ENCODE results near the gene SAMD1. TPM values are rescaled to one million over a fixed set of nuclear protein-coding genes. Genes with fewer than 3 reads are reported as not detected.

Gene SAMD1
- total RNA-seq, 2 experiments from 2014 or later: 29.4 to 30.1 TPM

- Histone ChIP-seq H3K27ac (ENCODE audit: low read depth in 1 of 2, low read length in 2 of 2) (peak overlapping the region in 1 of 2 donors; percentile 72), H3K27me3 (ENCODE audit: control insufficient read depth in 1 of 2, insufficient read depth in 2 of 2, low read length in 2 of 2) (no peaks in the 10 kb centered on the region), H3K9me3 (ENCODE audit: control insufficient read depth in 1 of 2, insufficient read depth in 1 of 2, low read length in 2 of 2) (no peaks in the 10 kb centered on the region), H3K36me3 (ENCODE audit: insufficient read depth, low read length) (no peaks in the 10 kb centered on the region), H3K4me1 (ENCODE audit: insufficient read depth, low read length) (peaks cover 23% of the 10 kb centered on the region), H3K4me3 (ENCODE audit: low read length) (no peak overlapping the region)
- DNase-seq (no peak), ATAC-seq (ENCODE audit: poor library complexity) (no peak)
- POLR2A ChIA-PET: interaction anchor here (1.0 to 3.0 kb wide), 4 partner anchors 9 to 54 kb away, joined by 3 to 33 read pairs (median 6); partner anchors contain the start of genes ASF1B and IL27RA
- no peaks in the 10 kb centered on the region for H3K9me3 Mint-ChIP-seq
- intact Hi-C loops (cut with DNase I, micrococcal nuclease): loop anchor here in 1 of 2 experiments (2.0 to 10.0 kb wide), 4 partner anchors 35 to 612 kb away; partner anchors contain the start of genes NDUFB7, PRKACA and ZNF333
- H3K4me3 Mint-ChIP-seq: peak overlapping the region; percentile 91
- CTCF ChIA-PET: interaction anchor here (0.7 to 4.6 kb wide), 5 partner anchors 11 to 932 kb away, joined by 3 to 26 read pairs (median 4); partner anchors contain the start of genes ASF1B, IER2, MISP3 and STX10
- H3K27ac Mint-ChIP-seq: no peak overlapping the region
- no peak for TF ChIP-seq CTCF (IDR thresholded peaks at IDR 0.05)
- no peaks in the 10 kb centered on the region for H3K36me3 Mint-ChIP-seq (ENCODE audit: low read depth)
- no peaks in the 10 kb centered on the region for H3K27me3 Mint-ChIP-seq
- H3K4me1 Mint-ChIP-seq (ENCODE audit: low read depth): peaks cover 14% of the 10 kb centered on the region
Observed at GRCh38 chr19:14082675-14082960, 7.9 kb downstream of the SAMD1 start.

GRCh38 chr19:14081797-14082674 lies 8.5 kb downstream of the SAMD1 start:
- Mint-ChIP-seq H3K27me3 (no peaks in the 10 kb centered on the region), H3K36me3 (ENCODE audit: low read depth) (no peaks in the 10 kb centered on the region), H3K27ac (peak overlapping the region; percentile 73), H3K4me1 (ENCODE audit: low read depth) (peaks cover 14% of the 10 kb centered on the region), H3K4me3 (peak overlapping the region; percentile 91), H3K9me3 (no peaks in the 10 kb centered on the region)
- CTCF ChIA-PET: interaction anchor here (0.7 to 4.6 kb wide), 6 partner anchors 10 to 932 kb away, joined by 3 to 26 read pairs (median 4); partner anchors contain the start of genes ASF1B, IER2, MISP3 and STX10
- peak overlapping the region; percentile 81 for H3K4me3 ChIP-seq (ENCODE audit: low read length)
- no peak for TF ChIP-seq CTCF (IDR thresholded peaks at IDR 0.05)
- DNase-seq (peak in 5 of 14 experiments; percentile 17 to 81 (median 46)), ATAC-seq (ENCODE audit: poor library complexity) (no peak)
- intact Hi-C loops (cut with DNase I, micrococcal nuclease): loop anchor here (2.0 to 10.0 kb wide), 7 partner anchors 35 to 613 kb away; partner anchors contain the start of genes ASF1B (in 1 of the 2), C19orf53 (in 1 of the 2), DCAF15 (in 1 of the 2) and NDUFB7 (in 1 of the 2)
- H3K9me3 ChIP-seq (ENCODE audit: control insufficient read depth in 1 of 2, insufficient read depth in 1 of 2, low read length in 2 of 2): no peaks in the 10 kb centered on the region
- no peaks in the 10 kb centered on the region for H3K36me3 ChIP-seq (ENCODE audit: insufficient read depth, low read length)
- peaks cover 23% of the 10 kb centered on the region for H3K4me1 ChIP-seq (ENCODE audit: insufficient read depth, low read length)
- POLR2A ChIA-PET: interaction anchor here (0.6 to 3.0 kb wide), 9 partner anchors 8 to 337 kb away, joined by 3 to 33 read pairs (median 4); partner anchors contain the start of genes ASF1B, DDX39A, IL27RA and PRKACA
- peak overlapping the region; percentile 40 to 72 for H3K27ac ChIP-seq (ENCODE audit: low read depth in 1 of 2, low read length in 2 of 2)
- H3K27me3 ChIP-seq (ENCODE audit: control insufficient read depth in 1 of 2, insufficient read depth in 2 of 2, low read length in 2 of 2): no peaks in the 10 kb centered on the region
